HepG2 (cell line): ENCODE data around the gene SPHK1. TPM values are rescaled to one million over a fixed set of nuclear protein-coding genes. Genes with fewer than 3 reads are reported as not detected.
A peak's percentile ranks its signal among the peaks of the same experiment; 100 is the strongest.

Source experiments
- ATAC-seq: fragments of 200-7000 bp; cut with Tn5 transposase; 3 replicates; pipeline ENCODE4 v1.9.1; 2020; ENCODE audit warnings: mild to moderate bottlenecking, moderate library complexity
- BruUV-seq: library from RNA; stranded (reverse); fragments of 400-500 nt; replicated peaks from 2 replicates; lab custom pipeline; 2021; lab: Mats Ljungman, UMichigan
- CTCF ChIA-PET: fragments of 300-600 bp; formaldehyde crosslinking; extraction: SDS; loops from one replicate; lab custom pipeline; 2021; ENCODE audit warnings: low total read pairs, inconsistent platforms, low intra/inter-chr PET ratio; lab: Yijun Ruan, JAX
- POLR2A ChIA-PET: fragments of 350-600 bp; sonication (Branson Sonifier 250); formaldehyde crosslinking; loops from one replicate; lab custom pipeline; 2020; ENCODE audit warnings: antibody characterized with exemption, inconsistent platforms; lab: Yijun Ruan, JAX
- DNase-seq: peaks from one replicate; pipeline ENCODE4 v3.0.0-alpha.2; 2015; ENCODE audit warnings: low spot score
- FAIRE-seq: peaks from 3 replicates; lab custom pipeline; 2011; peaks lifted over from hg19 to GRCh38; lab: Jason Lieb, UNC
- H2AFZ ChIP-seq: one replicate; pipeline ENCODE4 v1.6.1; 2011; ENCODE audit warnings: low read length, inconsistent platforms
- H3K27ac ChIP-seq: fragments of 300-600 bp; 3 replicates; pipeline ENCODE4 v1.8.0; 2011; ENCODE audit warnings: mixed run types, mild to moderate bottlenecking, mixed read lengths, low read length, inconsistent platforms; ENCODE audit not compliant: insufficient read depth; ENCODE audit errors: extremely low read length
- H3K27me3 ChIP-seq, 2 experiments: fragments of 200-600 bp in 1 of 2; 2 replicates in 1 of 2; 3 replicates in 1 of 2; pipeline versions ENCODE4 v1.6.0 to v1.8.0; 2011; ENCODE audit warnings: low read length in 2 of 2, mild to moderate bottlenecking in 2 of 2, moderate library complexity in 2 of 2, inconsistent platforms in 1 of 2; ENCODE audit not compliant: insufficient read depth in 2 of 2, control insufficient read depth in 1 of 2
- H3K36me3 ChIP-seq, 2 experiments: fragments of 200-600 bp in 1 of 2; replicated peaks in 1 of 2; 2 replicates in 1 of 2; 3 replicates in 1 of 2; pipeline versions ENCODE4 v1.5.1 to v1.8.0; 2011; ENCODE audit warnings: low read length in 2 of 2, inconsistent platforms in 1 of 2; ENCODE audit not compliant: insufficient read depth in 2 of 2, control insufficient read depth in 1 of 2
- H3K4me1 ChIP-seq: 2 replicates; pipeline ENCODE4 v1.5.1; 2012; ENCODE audit warnings: low read length, inconsistent platforms; ENCODE audit not compliant: insufficient read depth
- H3K4me2 ChIP-seq: 2 replicates; pipeline ENCODE4 v1.6.0; 2011; ENCODE audit warnings: low read depth, low read length, inconsistent platforms
- H3K4me3 ChIP-seq, 3 experiments: fragments of 200-600 bp in 1 of 3; sonication (generic), shearing (Covaris generic) in 1 of 3; replicated peaks in 1 of 3; 2 replicates each; pipeline ENCODE4 v1.5.1; 2011 to 2016; ENCODE audit warnings: low read length in 3 of 3, inconsistent platforms in 2 of 3, low read depth in 2 of 3, mild to moderate bottlenecking in 2 of 3, control low read depth in 1 of 3, mixed read lengths in 1 of 3; ENCODE audit not compliant: insufficient read depth in 1 of 3
- H3K79me2 ChIP-seq: one replicate; pipeline ENCODE4 v1.6.1; 2011; ENCODE audit warnings: low read length, inconsistent platforms; ENCODE audit not compliant: insufficient read depth
- H3K9ac ChIP-seq: 2 replicates; pipeline ENCODE4 v1.6.0; 2011; ENCODE audit warnings: mild to moderate bottlenecking, low read depth, low read length, inconsistent platforms; ENCODE audit not compliant: insufficient read depth
- H3K9me3 ChIP-seq: 2 replicates; pipeline ENCODE4 v1.5.1; 2012; ENCODE audit warnings: mild to moderate bottlenecking, low read length
- H4K20me1 ChIP-seq: 2 replicates; pipeline ENCODE4 v1.6.0; 2011; ENCODE audit warnings: inconsistent platforms, mild to moderate bottlenecking, low read length, moderate library complexity; ENCODE audit not compliant: insufficient read depth
- MIXL1 ChIP-seq: IDR thresholded peaks from 2 replicates; pipeline ENCODE4 v1.6.1; 2016
- TFDP1 ChIP-seq: IDR thresholded peaks from 2 replicates; pipeline ENCODE4 v1.6.1; 2016; ENCODE audit warnings: missing compliant biosample characterization, missing genetic modification reagents, borderline replicate concordance
- ZBTB33 ChIP-seq: sonication (generic); formaldehyde crosslinking; IDR thresholded peaks from 2 replicates; pipeline ENCODE4 v1.4.0; 2020; ENCODE audit warnings: missing genetic modification reagents
- ZNF367 ChIP-seq: sonication (generic); formaldehyde crosslinking; IDR thresholded peaks from 2 replicates; pipeline ENCODE4 v1.4.0; 2020; ENCODE audit warnings: missing genetic modification reagents, borderline replicate concordance
- ZNF790 ChIP-seq: sonication (generic); formaldehyde crosslinking; IDR thresholded peaks from 2 replicates; pipeline ENCODE4 v1.8.0; 2022; ENCODE audit warnings: missing genetic modification reagents, mild to moderate bottlenecking, borderline replicate concordance
- WGBS: methylation state at CpG from one replicate; pipeline ENCODE4 v1.1.6; 2017; ENCODE audit warnings: low lambda C conversion rate; 5-methylcytosine and 5-hydroxymethylcytosine counted together
- in situ Hi-C: cut with HindIII; loops from 2 replicates; pipeline ENCODE4 v1.10.0; 2017; ENCODE audit warnings: low pct_unique_long_range_greater_than_20kb; ENCODE audit not compliant: extremely low pct_ligation_motif_present
- intact Hi-C: fragments of 100-400 bp; cut with micrococcal nuclease; formaldehyde crosslinking; loops from one replicate; pipeline ENCODE4 v1.10.0; 2022; ENCODE audit not compliant: unreplicated experiment
- polyA plus RNA-seq, 8 experiments: library from polyadenylated mRNA; depleted of rRNA in 3 of 8; stranded (reverse) in 7 of 8; unstranded in 1 of 8; fragments of >200 nt; fragmentation: Illumina TruSeq in 4 of 8; extraction: Trizol in 4 of 8; gene quantifications; 2 replicates each; pipeline versions ENCODE4 v1.2.1 to v1.2.3, GENCODE V29; 2011 to 2016; ENCODE audit warnings: low read depth in 4 of 8, missing spikeins in 1 of 8, mixed read lengths in 1 of 8; ENCODE audit not compliant: insufficient read depth in 1 of 8
- total RNA-seq, 5 experiments: library from RNA; depleted of rRNA; stranded (reverse); fragments of >200 nt; fragmentation: Illumina TruSeq; extraction: Trizol; gene quantifications; 2 replicates each; pipeline ENCODE4 v1.2.3, GENCODE V29; 2016; ENCODE audit warnings: low read depth in 1 of 5
- TF ChIP-seq, protein P1 (sequence below): sonication (generic); formaldehyde crosslinking; IDR thresholded peaks from 2 replicates; pipeline ENCODE4 v1.5.0; 2020; ENCODE audit warnings: missing genetic modification reagents

Gene SPHK1
- total and polyA plus RNA-seq, 2 of the 13 experiments (the other 11 are each of a cell fraction or from before 2014, with no cell fraction given) = 129 to 160 TPM

GRCh38 chr17:76394166-76394565 lies 9.8 kb downstream of the SPHK1 start:
- in situ Hi-C loops (no loop called here), intact Hi-C loops (no loop called here)
- Histone ChIP-seq H3K4me3 (no peak overlapping the region), H3K27me3 (no peaks in the 10 kb centered on the region), H3K4me2 (no peak overlapping the region), H3K4me1 (peaks cover 8% of the 10 kb centered on the region; the same call in 1 of the 2 replicates), H3K9ac (no peak overlapping the region), H2AFZ (no peak overlapping the region), H3K36me3 (peaks cover 51 to 64% of the 10 kb centered on the region in 2 experiments), H4K20me1 (peaks cover 5% of the 10 kb centered on the region; the same call in 1 of the 2 replicates), H3K79me2 (no peaks in the 10 kb centered on the region), H3K27ac (no peak overlapping the region), H3K9me3 (no peaks in the 10 kb centered on the region)
- ATAC-seq (no peak), DNase-seq (no peak), FAIRE-seq (no peak)
- BruUV-seq = no TSS peak
- WGBS = 96% methylated on average over 10 of the region's 10 CpGs
- ChIA-PET CTCF (no interaction called here), POLR2A (interaction anchor here (0.8 kb wide), 1 partner anchor 19 kb away, joined by 3 read pairs; no protein-coding TSS in a partner anchor)
- no peak for TF ChIP-seq TFDP1 (CRISPR knock-in tag)
- TF ChIP-seq MIXL1 = no peak
- no peak for TF ChIP-seq ZNF790 (CRISPR knock-in tag)
- TF ChIP-seq, protein P1, sequence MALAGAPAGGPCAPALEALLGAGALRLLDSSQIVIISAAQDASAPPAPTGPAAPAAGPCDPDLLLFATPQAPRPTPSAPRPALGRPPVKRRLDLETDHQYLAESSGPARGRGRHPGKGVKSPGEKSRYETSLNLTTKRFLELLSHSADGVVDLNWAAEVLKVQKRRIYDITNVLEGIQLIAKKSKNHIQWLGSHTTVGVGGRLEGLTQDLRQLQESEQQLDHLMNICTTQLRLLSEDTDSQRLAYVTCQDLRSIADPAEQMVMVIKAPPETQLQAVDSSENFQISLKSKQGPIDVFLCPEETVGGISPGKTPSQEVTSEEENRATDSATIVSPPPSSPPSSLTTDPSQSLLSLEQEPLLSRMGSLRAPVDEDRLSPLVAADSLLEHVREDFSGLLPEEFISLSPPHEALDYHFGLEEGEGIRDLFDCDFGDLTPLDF (CRISPR knock-in tag) = no peak
- TF ChIP-seq ZBTB33 (CRISPR knock-in tag) = 0 out of 2 replicates have a peak, but pooled peaks have one; percentile 10
- no peak for TF ChIP-seq ZNF367 (CRISPR knock-in tag)
